Mucosa of descending colon (tissue), 3 donors: ENCODE measurements around the gene MOGAT3. TPM values are rescaled to one million over a fixed set of nuclear protein-coding genes. Genes with fewer than 3 reads are reported as not detected.

Experiments used
- ATAC-seq: fragments of 200-7000 bp; cut with Tn5 transposase; one replicate; pipeline ENCODE4 v1.9.1; 2020; ENCODE audit warnings: mild to moderate bottlenecking, moderate library complexity
- DNase-seq, 3 donors: peaks; one replicate each; pipeline ENCODE4 v3.0.0-alpha.2; 2020
- H3K36me3 ChIP-seq: fragments of 200-600 bp; one replicate; pipeline ENCODE4 v1.8.0; 2021; ENCODE audit warnings: low read depth, mild to moderate bottlenecking
- H3K4me1 ChIP-seq: fragments of 200-600 bp; one replicate; pipeline ENCODE4 v1.8.0; 2021; ENCODE audit warnings: low read depth, mild to moderate bottlenecking
- H3K4me3 ChIP-seq: fragments of 200-600 bp; one replicate; pipeline ENCODE4 v1.8.0; 2021; ENCODE audit warnings: mild to moderate bottlenecking
- H3K9me3 ChIP-seq: fragments of 200-600 bp; one replicate; pipeline ENCODE4 v1.8.0; 2021; ENCODE audit warnings: mild to moderate bottlenecking
- CTCF ChIP-seq: fragments of 200-600 bp; IDR thresholded peaks from one replicate; pipeline ENCODE4 v1.8.0; 2022; ENCODE audit warnings: antibody characterized with exemption, mild to moderate bottlenecking
- intact Hi-C, 2 donors: fragments of 100-400 bp; cut with DNase I in 1 of 2; cut with micrococcal nuclease in 1 of 2; formaldehyde crosslinking; loops; one replicate each; pipeline versions ENCODE4 v1.11.0 to v1.11.1; 2022; cut with DNase I, micrococcal nuclease
- total RNA-seq, 3 donors: library from RNA; stranded (reverse); fragmentation: NEBNext Ultra II Directional in 2 of 3; extraction: Animal tissue kit (Norgen Biotek cat#: 25700) in 2 of 3; gene quantifications; one replicate each; pipeline versions ENCODE4 v1.2.1 to v1.2.4, GENCODE V29; 2021 to 2023
- donor health status: DM: no; HTN: no; CAD: no; lungs with moderate emphysema.
- donor health status: DM: no; HTN: no; CAD: no.
- donor health status: DM: no; HTN: yes; CAD: no.

MOGAT3 gene
- total RNA-seq, 3 donors from 2014 or later: 27.9 to 66.2 (median 58.3) TPM

DNA sequence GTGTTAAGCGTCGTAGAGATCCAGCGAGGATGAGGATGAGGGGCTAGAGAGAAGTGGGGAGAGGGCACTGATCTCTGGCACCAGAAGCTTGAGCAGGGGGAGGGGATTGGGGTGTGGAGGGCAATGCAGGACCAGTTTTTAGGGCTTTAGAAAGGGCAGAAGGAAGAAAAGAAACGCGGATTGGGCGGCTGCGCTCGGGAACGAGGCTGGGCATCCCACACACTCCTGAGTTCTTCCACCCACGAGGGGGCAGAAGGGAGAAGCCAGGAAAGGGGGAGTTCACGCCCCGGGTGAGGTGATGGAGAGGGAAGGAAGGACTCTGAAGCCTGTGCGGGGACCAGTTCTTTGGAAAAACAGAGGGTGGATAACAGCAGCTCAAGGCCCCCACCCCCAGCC is 29.4 kb downstream of the MOGAT3 start:
- H3K4me1 ChIP-seq: peaks cover 28% of the 10 kb centered on the region
- no peaks in the 10 kb centered on the region for H3K36me3 ChIP-seq
- no peak for DNase-seq
- H3K4me3 ChIP-seq: no peak overlapping the region
- no peaks in the 10 kb centered on the region for H3K9me3 ChIP-seq
- no peak for TF ChIP-seq CTCF
- ATAC-seq: no peak
- intact Hi-C loops: no loop called here

- no peak for TF ChIP-seq CTCF
- no peaks in the 10 kb centered on the region for H3K36me3 ChIP-seq
- peaks cover 30% of the 10 kb centered on the region for H3K4me1 ChIP-seq
- no peaks in the 10 kb centered on the region for H3K9me3 ChIP-seq
- no peak overlapping the region for H3K4me3 ChIP-seq
- no peak for DNase-seq
- intact Hi-C loops: no loop called here
- ATAC-seq: no peak
Observed at GRCh38 chr7:101170617-101171441, 30.0 kb downstream of the MOGAT3 start.

- H3K9me3 ChIP-seq: no peaks in the 10 kb centered on the region
- DNase-seq (peak; percentile 73 to 84 (median 81)), ATAC-seq (peak; percentile 66)
- TF ChIP-seq CTCF: peak; percentile 90
- intact Hi-C loops: no loop called here
- peaks cover 37% of the 10 kb centered on the region for H3K4me1 ChIP-seq
- no peak overlapping the region for H3K4me3 ChIP-seq
- no peaks in the 10 kb centered on the region for H3K36me3 ChIP-seq
Observed at GRCh38 chr7:101169838-101170551, 30.8 kb downstream of the MOGAT3 start.

- Histone ChIP-seq H3K36me3 (no peaks in the 10 kb centered on the region), H3K4me1 (peaks cover 42% of the 10 kb centered on the region), H3K4me3 (no peak overlapping the region), H3K9me3 (no peaks in the 10 kb centered on the region)
- no peak for TF ChIP-seq CTCF
- DNase-seq (no peak), ATAC-seq (no peak)
- intact Hi-C loops: no loop called here
Observed at GRCh38 chr7:101169110-101169837, 31.6 kb downstream of the MOGAT3 start.

DNA sequence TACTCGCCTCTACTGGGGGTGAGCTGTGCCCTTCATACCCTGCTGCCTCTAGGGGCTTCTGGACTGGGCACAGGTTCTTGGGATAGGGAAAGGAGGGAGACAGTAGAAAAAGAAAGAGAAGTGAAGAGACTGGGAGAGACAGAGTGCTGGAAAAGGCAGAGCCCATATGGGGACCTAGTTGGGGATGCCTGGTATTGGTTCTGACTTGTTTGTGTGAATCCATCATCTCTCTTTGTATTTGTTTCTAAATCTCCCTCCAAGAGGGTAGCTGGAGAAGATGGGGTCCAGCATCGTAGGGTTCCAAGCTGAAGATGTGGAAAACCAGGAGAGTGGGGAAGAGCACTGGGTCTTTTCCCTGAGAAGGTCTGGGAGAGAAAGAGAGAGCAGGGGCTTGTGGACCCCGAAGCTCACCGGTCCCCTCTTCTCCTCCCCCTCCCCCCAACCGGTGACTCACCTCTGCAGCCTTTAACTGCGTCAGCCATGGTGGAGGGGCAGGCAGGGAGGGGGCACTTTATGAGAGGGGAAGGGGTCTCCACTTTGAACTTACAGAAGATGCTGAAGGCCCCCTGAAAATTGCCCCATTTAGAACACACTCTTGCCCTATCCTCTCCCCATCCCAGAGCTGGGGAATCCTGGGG is 32.3 kb downstream of the MOGAT3 start:
- no peaks in the 10 kb centered on the region for H3K9me3 ChIP-seq
- TF ChIP-seq CTCF: no peak
- no peaks in the 10 kb centered on the region for H3K36me3 ChIP-seq
- peaks cover 47% of the 10 kb centered on the region for H3K4me1 ChIP-seq
- ATAC-seq (no peak), DNase-seq (no peak)
- H3K4me3 ChIP-seq: no peak overlapping the region
- intact Hi-C loops: no loop called here
